ENCODE measurements around the gene TMEM98.
"Not testable (repeated sequence)": the region's sequence is repeated elsewhere in the genome, so short reads cannot be mapped to it uniquely, and the experiment has no call there.

Gene TMEM98

DNA sequence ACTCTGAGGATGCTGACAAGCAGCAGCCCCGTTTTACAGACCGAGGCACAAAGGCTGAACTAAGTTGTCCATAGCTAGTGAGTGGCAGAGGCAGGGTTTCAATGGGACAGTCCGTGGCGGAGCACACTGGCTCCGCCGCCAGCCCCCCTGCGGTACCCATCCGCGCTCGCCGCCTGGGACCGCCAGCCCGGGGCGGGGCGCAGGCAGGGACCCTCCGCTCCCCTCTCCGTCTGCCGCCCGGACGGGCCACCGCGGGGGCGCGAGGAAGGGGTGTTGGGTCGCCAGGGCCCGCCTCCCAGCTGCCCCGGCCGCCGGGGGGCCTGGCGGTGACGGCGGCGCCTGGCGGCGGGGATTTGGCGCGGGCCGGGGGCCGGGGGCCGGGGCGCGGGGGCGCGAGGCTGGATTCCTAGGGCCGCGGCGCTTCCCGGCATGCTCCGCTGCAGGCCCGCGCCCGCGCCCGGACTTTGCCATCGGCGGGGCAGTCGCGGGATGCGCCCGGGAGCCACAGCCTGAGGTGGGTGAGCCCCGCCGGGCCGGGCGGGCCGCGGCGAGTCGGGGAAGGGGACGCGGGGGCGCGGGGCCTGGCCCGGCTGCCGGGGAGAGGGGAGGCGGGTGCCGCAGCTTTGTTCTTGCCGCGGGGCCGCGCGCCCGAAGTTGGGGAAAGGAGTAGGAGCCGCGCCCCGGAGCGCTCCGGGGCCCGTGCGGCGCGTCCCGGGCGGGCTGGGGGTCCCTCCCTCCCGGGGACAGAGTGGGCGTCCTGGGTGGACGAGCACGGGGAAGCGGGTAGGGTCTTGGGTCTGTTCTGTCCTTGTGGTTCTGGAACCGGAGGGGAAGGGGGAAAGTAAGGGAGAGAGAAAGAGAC, at the start of gene TMEM98:
Gene TMEM98 (plus strand): TSS at position 430 of the 862 bp plus-strand sequence. CDS start 3,376 bp downstream, outside the sequence.
- DNase-seq, result no peak

DNA sequence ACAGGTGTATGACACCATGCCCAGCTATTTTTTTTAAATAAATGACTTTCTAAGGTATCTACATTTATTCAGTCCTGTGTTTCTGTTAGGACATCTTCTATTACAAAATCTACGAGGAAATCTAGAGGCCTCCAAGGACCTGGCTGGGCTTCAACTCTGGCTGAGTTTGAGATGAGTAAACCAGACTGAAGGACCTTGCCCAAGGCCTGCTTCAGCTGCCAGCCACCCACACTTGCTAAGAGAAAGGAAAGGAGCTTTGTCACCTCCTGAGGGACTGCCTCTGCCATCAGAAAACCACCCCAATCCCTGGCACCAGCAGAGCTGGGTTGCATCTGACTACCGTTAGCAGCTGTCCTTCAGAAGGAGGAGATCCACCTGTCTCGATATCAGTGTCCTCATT, 49.7 kb upstream of the TMEM98 start:
- no peak for DNase-seq

- no peak for DNase-seq
Observed at GRCh38 chr17:32879134-32879533, 48.8 kb upstream of the TMEM98 start.

DNA sequence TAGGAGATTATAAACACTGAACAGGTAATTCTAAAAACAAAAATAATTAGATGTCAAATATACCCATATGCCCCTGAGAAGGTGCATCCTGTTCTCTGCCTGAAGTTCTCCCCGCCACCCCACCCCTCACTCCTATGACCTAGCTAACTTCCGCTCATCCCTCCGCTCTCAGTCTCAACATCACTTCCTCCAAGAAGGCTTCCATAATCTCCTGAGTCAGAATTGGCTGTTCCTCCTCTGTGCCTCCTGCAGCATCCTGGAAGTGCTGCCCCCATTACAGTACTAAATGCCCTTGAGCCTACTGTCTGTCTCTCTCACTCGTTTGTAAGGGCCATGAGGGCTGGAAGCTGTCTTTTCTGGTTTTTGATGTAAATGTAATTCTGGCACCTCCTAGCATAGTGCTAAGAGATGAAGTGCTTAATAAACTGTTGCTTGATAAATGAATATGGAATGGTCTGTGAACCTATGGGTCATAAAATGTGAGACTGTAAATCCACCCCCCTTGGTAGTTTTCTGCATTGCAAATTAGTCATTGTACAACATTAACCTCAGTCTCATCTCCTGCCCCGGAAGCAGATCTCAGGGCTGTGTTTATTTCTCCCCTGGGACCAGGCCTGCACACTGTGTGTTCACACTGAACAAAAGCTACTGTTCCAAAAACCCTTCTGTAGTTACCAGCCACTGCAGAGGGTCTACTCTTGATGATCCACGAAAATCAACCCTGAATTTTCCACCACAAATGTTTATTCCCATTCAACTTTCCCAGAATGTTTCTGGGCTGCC, 47.1 kb upstream of the TMEM98 start:
- no peak for DNase-seq

DNA sequence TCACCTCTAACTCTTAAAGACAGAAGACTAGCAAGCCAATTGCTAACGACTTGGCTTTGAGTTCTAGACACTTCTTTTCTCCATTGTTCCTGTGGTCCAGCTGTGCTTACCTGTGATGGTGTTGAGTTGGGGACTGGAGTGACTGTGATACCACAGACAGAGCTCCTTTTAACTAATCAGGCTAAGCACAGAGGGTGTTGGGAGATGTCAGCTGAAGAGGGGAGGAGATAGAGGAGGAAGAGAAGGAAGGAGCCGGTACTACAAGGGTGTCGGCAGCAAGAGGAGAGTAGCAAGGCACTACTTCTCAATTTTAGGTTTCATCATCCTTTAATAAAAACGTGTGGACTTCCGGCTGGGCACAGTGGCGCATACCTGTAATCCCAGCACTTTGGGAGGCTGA, 45.9 kb upstream of the TMEM98 start:
- no peak for DNase-seq

GRCh38 chr17:32882734-32883133, 45.2 kb upstream of the TMEM98 start:
- no peak for DNase-seq

DNA sequence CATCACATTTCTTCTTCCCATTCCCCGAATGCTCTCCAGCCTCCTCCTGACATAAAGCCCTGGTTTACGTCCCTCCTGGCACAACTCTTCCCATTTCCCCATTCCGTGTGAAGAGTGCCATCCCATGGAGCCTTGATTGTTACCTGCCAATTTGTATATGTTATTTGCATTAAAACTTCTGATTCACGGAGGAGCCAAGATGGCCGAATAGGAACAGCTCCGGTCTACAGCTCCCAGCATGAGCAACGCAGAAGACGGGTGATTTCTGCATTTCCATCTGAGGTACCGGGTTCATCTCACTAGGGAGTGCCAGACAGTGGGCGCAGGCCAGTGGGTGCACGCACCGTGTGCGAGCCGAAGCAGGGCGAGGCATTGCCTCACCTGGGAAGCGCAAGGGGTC, 41.0 kb upstream of the TMEM98 start:
- not testable (repeated sequence) for DNase-seq

DNA sequence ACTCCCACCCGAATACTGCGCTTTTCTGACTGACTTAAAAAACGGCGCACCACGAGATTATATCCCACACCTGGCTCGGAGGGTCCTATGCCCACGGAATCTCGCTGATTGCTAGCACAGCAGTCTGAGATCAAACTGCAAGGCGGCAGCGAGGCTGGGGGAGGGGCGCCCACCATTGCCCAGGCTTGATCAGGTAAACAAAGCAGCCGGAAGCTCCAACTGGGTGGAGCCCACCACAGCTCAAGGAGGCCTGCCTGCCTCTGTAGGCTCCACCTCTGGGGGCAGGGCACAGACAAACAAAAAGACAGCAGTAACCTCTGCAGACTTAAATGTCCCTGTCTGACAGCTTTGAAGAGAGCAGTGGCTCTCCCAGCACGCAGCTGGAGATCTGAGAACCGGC, 40.5 kb upstream of the TMEM98 start:
- not testable (repeated sequence) for DNase-seq

DNA sequence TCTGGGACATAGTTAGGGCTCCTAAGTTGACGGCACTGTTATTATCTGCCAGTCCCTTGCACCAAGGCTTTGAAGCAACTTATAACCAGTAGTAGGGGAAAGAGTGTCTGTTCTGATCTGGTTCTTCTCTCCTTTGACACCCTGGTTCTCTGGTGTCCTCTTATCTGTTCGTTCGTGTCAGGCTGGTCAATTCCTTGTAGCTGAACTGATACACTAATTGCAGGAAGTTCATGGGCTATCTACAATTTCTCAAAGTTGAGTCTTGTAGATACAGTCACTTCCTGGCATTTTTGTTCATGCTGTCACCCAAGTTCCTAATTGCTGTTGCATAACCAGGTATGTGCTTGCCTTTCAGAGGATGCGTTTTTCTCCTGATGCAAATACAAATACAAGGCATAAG, 33.7 kb upstream of the TMEM98 start:
- no peak for DNase-seq

GRCh38 chr17:32896647-32897258, 31.2 kb upstream of the TMEM98 start:
- DNase-seq, result no peak

DNA sequence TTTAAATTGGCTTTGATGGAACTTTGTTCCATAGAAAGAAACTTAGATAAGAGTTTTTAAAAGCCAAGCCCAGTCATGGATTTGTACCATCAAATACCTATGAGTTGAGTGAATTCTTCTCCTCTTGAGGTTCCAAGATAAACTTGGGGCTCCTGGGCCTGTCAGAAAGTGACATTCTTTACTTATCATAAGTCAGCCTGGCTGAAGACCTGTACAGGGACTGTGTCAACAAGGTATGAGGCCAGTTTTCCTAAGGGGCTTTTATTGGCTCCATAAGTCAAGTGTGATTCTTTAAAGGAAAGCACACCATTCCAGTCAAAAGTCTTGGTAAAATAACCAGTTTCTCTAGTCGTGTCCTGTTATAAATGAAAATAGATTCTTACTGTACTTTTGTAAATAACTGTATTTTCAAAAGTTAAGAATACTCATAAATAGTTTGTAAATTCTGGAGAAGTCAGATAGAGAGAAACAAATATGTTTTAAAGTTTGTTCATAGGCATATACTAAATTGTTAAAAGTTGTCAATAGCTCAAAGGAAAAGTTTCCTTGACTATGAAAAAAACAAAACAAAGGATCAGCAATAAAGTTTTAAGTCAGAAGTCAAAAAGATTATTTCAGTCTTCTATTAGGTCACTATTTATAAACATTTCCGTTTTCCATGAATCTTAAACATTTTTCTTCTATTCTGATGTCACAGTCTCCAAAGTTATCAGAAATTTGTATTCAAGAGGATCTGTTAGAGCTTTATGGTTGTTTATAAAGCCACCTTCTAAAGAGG, 28.5 kb upstream of the TMEM98 start:
- no peak for DNase-seq

- no peak for DNase-seq
Observed at GRCh38 chr17:32901743-32902142, 26.2 kb upstream of the TMEM98 start.

GRCh38 chr17:32903774-32904673, 23.9 kb upstream of the TMEM98 start:
- no peak for DNase-seq

GRCh38 chr17:32904891-32905290, 23.1 kb upstream of the TMEM98 start:
- DNase-seq, result no peak

GRCh38 chr17:32907583-32907982, 20.4 kb upstream of the TMEM98 start:
- DNase-seq, result no peak

DNA sequence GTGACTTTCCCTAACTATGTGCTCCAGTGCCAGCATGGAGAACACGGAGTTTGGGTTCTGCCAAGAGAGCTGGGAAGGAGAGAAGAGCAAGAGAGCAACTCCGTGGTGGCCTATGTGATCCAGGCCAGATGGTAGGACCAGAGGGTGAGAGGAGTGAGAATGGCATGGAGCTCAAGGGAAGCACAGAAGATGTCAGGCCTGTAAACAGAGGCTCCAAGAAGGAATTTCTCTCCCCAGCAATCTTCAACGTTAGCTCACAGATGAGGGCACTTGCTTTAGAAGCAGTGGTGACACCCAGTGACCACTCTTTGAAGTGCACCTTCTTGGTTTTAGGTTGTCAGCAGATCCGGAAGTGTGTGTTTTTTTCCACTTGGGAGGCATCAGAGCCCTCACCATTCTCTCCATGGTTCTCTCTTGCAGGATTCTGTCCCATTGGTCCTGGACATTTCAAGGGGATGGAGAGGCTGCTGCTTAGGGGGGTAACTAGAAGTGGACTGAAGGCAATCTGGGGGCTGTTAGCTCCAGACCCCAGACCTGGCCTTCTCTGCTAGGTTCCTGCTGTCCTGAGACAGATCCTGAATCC, 18.1 kb upstream of the TMEM98 start:
- no peak for DNase-seq

DNA sequence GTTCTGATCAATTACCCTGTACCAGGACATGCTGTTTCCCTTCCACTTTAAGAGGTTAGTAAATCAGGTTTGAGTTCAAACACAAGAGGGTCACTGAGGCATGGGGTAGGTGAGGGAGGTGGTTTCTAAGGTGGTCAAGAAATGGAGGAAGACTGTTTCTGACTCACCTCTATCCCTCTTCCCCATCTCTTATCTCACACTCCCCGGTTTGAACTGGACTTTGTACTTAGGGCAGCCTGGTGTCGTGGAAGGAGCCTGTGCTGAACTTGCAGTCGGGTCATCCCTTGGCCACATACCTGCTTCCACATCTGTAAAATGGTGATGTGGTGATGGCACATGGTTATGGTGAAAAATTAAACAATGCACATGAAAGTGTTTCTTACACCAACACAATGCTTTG, 17.2 kb upstream of the TMEM98 start:
- DNase-seq, result no peak

DNA sequence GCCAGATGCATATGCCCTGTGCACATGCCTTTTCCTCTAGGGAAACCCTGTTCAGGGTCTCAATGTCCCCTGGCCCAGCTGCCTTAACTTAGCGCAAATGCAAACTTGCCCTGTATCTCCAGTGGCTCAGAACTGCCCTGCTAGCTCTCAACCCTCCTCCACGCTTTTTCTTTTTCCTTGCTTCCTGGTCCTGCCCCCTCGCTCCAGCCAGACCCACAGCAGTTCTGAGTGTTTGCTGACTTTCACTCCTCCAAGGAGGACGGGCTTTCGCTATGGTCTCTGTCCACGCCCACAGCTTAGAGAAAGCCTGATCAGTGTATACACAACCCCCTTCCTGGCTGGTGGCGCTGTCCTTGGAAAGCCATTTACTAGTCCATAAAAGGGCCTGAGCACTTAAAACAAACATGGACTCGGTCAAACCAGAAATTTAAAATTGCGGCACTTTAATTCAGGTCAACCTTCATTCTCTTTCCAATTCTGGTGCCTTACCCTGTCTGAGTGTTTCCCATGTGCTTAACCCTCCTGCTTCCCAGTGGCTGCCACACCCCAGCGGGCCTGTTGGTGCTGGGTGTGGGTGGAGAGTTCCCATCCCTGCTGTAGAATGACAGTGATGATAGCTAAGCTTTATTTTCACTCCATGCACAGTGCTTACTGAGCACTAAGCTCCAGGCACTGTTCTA, 15.6 kb upstream of the TMEM98 start:
- DNase-seq, result no peak

- no peak for DNase-seq
Observed at GRCh38 chr17:32913593-32913992, 14.4 kb upstream of the TMEM98 start.

DNA sequence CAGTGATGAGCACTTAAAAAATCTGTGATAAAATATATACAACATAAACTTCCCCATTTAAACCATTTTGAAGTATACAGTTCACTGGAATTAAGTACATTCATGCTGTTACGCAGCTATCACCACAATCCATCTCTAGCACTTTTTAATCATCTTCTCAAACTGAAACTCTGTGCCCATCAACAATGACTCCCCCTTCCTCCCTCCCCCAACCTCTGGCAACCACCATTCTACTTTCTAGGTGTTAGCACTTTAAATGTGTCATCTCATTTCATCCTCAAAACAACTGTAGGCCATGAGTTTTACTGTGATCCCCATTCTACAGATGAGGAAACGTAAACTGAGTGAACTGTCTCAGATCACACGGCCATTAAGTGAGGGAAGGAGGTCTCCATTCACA, 13.8 kb upstream of the TMEM98 start:
- no peak for DNase-seq

GRCh38 chr17:32915245-32915644, 12.7 kb upstream of the TMEM98 start:
- no peak for DNase-seq

Data from activated naive CD4-positive, alpha-beta T cell (primary cell).